GM18499 (cell line): ENCODE measurements around the gene HOXB8.

ENCODE experiments used
- ATAC-seq: cut with Tn5 transposase; IDR thresholded peaks from one replicate; pipeline ENCODE4 v1.9.1; 2021; ENCODE audit warnings: moderate number of reproducible peaks; ENCODE audit not compliant: insufficient read depth, unreplicated experiment

Gene HOXB8

GRCh38 chr17:48596735-48597527 is 18.2 kb downstream of the HOXB8 start:
- no peak for ATAC-seq

- no peak for ATAC-seq
These were observed 18.9 kb downstream of the HOXB8 start for GRCh38 chr17:48596000-48596734.

- no peak for ATAC-seq
These were observed 19.7 kb downstream of the HOXB8 start for GRCh38 chr17:48595278-48595999.

DNA sequence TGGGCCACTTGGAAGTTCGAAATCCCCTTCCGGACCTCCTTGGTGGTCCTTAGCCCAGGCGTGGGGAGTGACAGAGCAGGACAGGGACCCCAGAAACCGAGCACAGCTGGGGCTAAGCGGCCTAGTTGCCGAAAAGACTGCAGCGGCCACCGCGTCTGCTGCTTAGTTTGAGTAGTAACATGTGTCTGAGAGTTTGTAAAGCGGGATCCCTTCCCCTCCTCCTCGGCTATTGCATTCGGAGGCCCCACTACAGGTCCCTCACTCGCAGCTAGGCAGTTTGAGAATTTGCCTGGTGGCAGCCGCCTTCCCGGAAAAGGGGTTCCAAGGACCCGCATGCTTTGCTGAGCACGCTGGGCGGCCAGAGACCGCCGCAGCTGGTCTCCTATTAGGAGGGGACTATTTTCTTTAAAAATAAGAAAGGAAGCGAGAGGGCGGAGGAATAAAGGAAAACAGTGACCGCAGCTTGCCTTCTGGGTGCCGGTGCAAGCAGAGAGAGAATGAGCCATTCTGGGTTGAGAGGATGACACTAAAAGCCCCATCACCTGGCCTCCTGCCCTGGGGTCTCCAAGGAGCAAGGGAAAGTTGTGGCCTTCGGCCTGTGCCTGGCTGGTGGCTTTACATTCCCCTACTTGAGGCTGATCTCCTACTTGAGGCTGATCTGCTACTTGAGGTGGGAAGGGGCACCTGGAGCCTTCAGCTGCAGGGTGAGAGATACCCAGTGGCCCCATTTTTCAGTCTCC is 20.4 kb downstream of the HOXB8 start:
- no peak for ATAC-seq

DNA sequence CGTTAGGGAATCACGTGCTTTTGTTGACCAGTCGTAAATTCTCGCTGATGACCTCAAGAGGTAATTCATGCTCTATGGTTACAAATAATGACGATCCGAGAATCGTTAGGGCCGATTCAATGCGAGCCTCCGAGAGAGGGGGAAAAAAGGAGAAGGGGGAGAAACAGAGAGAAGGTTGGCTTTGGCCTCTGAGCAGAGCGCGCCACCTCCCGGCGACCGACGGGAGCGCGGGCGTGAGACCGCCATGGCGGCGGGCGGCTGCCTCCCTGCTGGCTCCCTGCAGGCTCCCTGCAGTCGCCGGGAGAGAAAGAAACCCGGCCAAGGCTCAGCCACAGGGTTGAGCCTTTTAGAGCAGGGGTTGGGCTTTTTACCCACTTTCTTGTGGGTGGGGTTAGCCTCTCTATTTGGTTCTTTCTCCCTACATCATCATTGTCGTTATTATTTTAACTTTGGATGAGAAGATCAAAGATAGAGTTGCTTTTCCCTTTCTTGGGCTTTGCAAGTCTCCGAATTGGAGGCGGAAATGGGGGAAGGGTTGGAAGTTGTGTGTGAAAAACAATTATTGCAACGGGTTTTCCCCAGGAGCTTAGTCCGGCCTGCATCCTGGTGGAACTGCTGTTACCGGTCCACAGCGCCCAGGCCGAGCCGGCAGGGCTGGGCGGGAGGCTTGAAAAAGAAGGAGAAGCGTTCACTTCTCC is 21.1 kb downstream of the HOXB8 start:
- ATAC-seq = no peak

- no peak for ATAC-seq
These were observed 21.8 kb downstream of the HOXB8 start, which contains the start of gene HOXB5 for GRCh38 chr17:48593126-48593829. Gene HOXB5 (minus strand): TSS chr17:48593779. CDS start chr17:48593682, 97 bp downstream.

DNA sequence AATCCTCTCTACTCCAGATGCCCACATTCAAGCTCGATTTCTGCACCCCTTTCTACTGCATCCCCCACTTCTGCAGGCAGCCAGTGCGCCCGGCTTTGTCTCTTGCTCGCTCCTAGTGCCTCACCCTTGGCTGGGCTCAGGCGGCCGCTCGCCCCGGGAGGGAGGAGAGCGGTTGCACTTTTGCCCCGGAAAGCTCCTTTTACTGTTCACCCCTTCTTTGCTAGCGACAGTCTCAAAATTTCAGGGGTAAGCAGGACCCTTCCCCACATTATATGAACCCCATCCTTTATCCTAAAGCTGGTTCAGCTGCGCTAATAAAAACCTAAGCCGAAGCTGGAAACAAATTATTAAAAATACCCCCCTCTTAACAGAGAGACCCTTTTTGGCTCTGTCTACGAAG is 22.5 kb downstream of the HOXB8 start:
- ATAC-seq = no peak

- ATAC-seq = no peak
These were observed 23.0 kb downstream of the HOXB8 start for GRCh38 chr17:48592057-48592514.

DNA sequence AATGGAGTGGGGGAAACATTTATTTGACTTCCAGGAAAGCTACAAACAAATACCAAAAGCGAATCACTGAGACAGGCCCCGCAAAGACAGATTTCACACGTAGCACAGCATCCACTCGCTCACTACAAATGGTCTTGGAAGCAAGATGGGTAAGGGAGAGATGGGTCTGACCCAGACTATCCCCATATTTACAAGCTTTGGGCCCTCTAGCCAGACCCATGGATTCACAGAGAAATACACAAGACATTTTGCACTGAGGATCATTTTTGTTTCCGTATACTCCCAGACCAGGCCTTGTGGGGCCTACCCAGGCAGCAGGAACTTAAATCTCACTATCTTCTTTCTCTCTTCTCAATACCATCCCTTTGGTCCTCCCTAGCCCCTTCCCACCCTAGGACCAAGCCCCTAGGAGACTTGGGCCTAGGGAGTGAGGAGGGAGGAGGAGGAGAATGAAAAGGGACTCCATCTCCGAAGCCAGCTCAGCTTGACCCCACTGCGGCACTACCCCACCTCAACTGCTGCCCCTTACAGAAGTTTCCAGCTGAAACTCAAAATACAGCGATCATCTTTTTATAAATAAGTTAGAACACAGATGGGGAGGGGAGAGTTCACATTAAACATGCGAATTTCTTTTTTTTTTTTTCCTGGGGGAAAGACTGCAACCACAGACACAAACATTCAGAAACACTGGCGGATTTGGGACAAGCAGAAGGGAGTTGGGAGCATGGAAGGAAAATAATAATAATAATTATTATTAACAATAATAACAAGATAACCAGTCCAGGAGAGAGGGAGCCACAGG is 23.6 kb downstream of the HOXB8 start:
- ATAC-seq = no peak

- ATAC-seq = no peak
These were observed 24.4 kb downstream of the HOXB8 start for GRCh38 chr17:48590607-48591161.

- no peak for ATAC-seq
These were observed 25.1 kb downstream of the HOXB8 start, which contains the start of gene HOXB3 for GRCh38 chr17:48589831-48590606. Gene HOXB3 (minus strand): TSS chr17:48590241. CDS start chr17:48552474, 37,767 bp downstream.

GRCh38 chr17:48589060-48589830 is 25.8 kb downstream of the HOXB8 start:
- no peak for ATAC-seq

DNA sequence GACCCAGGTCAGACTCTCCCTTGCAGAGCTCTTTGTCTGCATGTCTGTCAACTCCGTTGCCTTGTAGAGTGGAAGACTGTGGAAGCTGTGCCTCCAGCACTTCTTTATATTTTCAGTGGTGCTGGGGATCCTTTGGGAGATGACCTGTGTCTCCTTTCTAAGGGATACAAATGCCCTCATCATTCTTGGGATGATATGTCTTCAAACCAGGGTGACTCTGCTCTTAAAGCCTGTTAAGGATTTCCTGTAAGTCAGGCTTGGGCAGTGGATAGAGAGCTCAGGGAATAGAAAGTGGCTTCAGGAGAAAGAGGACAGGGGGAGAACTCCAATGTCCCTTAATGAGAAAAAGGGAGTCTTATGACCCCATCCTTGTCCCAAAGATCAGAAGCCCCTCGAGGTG is 26.6 kb downstream of the HOXB8 start:
- ATAC-seq = no peak

GRCh38 chr17:48588074-48588415 is 27.0 kb downstream of the HOXB8 start:
- no peak for ATAC-seq

GRCh38 chr17:48587276-48588073 is 27.6 kb downstream of the HOXB8 start:
- ATAC-seq = no peak
